Measurements from ENCODE around the gene ARHGEF11.

Gene ARHGEF11

GRCh38 chr1:156998840-156999500 is 46.6 kb downstream of the ARHGEF11 start:
- DNase-seq: no peak

GRCh38 chr1:156998301-156998700 is 47.2 kb downstream of the ARHGEF11 start:
- DNase-seq: no peak

DNA sequence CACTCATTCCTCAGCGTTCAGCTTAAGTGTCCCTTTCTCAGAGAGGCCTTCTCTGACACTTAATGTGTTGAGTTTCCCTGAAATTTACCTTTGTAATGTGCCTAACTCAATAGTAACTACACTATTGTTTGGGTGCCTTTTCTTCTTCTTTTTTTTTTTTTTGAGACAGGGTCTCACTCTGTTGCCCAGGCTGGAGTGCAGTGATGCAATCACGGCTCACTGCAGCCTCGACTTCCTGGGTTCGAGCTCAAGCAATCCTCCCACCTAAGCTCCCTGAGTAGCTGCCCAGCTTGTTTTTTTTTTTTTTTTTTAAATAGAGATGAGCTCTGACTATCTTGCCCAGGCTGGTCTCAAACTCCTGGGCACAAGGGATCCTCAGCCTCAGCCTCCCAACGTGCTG is 50.1 kb downstream of the ARHGEF11 start:
- no peak for DNase-seq

- no peak for DNase-seq
These were observed 51.3 kb downstream of the ARHGEF11 start for GRCh38 chr1:156994277-156994676.

DNA sequence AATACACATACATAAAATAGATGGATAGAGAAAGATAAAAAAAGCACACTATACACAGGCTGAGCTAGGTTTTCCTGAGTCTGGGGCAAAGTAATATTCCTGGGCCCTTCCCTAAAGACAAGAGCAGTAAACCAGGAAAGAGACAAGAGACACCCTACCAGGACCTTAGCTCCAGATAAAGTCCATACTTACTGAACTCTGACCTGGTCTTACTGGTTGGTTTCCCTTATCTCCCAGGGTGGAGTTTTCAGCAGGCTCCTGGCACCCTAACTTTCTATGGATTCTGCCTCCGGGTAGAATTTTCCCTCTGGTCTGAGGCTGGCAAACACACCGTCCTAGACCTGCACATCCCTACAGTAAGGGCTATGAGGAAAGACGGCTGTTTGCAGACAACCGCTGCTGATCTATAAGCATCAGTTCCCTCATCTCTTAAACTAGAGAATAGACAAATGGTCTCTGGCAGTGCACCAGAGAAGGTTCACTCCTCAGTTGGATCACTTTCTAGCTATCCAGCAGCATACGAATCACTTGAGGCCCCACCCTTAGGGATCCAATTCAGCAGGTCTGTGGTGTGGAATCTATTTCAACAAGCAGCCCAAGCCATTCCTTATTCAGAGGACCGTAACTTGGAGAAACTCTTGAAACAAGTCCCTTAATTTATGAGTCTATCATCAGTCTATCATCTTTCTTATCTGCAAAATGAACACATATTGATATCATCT is 52.0 kb downstream of the ARHGEF11 start:
- no peak for DNase-seq

- no peak for DNase-seq
These were observed 53.3 kb downstream of the ARHGEF11 start for GRCh38 chr1:156992215-156992614.

GRCh38 chr1:156987715-156988114 is 57.8 kb downstream of the ARHGEF11 start:
- DNase-seq: no peak

GRCh38 chr1:156980551-156980950 is 65.0 kb downstream of the ARHGEF11 start:
- DNase-seq: no peak

GRCh38 chr1:156975084-156975483 is 70.5 kb downstream of the ARHGEF11 start:
- DNase-seq: no peak

DNA sequence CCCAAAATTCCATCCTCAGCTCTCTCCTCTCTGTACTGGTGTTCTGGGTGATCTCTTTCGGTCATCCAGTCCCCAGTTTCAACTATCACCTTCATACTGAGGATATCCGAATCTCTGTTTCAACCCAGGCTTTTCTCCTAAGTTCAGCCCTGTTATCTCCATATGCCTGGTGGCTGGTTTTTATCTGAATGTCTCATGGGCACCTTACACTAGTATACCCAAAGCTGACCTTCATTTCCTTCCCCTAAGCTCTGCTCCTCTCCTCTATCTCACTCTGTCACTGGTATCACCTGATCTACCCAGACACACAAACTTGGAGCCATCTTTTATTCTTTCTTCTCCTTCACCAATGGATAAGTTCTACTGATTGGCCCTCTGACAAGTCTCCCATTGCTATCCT is 72.1 kb downstream of the ARHGEF11 start:
- DNase-seq: no peak

GRCh38 chr1:156970017-156970416 is 75.5 kb downstream of the ARHGEF11 start:
- no peak for DNase-seq

DNA sequence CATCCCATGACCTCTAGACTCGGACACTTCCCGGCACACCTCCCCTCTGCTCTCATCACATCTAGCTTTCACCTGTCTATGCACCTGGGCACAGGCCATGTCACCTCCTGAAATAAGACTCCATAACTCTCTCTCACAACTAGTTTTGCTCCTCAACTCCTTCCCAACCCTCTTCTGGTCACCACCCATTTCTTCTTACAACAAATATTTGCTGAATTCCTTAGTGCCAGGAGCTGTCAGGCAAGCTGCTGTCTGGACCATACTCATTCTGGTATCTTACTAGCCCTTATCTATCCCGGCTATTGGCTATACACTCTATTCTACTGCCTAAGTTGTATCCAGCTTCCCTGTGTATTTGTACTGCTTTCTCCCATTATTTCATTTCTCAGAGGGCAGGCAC is 76.0 kb downstream of the ARHGEF11 start:
- no peak for DNase-seq

DNA sequence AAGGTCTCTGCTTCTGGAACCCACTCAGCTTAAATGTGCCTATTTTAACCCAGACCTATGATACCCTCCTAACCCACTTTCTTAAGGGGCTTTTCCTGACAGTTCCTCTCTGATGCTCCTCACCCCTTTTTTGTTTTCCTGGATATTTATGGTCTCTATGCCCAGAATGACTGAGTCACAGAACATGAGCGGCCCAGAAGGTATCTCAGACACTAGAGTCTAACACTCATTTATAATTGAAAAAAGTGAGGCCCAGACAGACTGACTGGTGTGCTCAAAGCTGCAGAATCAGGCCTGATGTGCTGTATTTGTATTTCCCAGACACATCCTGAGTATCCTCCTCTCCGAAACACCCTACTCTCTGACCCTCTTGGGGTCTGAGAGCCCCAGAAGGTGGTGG is 81.1 kb downstream of the ARHGEF11 start:
- no peak for DNase-seq

- DNase-seq: no peak
These were observed 81.9 kb downstream of the ARHGEF11 start for GRCh38 chr1:156963621-156964020.

- no peak for DNase-seq
These were observed 83.8 kb downstream of the ARHGEF11 start for GRCh38 chr1:156961709-156962108.

GRCh38 chr1:156959925-156960324 is 85.6 kb downstream of the ARHGEF11 start:
- no peak for DNase-seq

- DNase-seq: peak; percentile 11
These were observed 86.1 kb downstream of the ARHGEF11 start for GRCh38 chr1:156959414-156959813.

DNA sequence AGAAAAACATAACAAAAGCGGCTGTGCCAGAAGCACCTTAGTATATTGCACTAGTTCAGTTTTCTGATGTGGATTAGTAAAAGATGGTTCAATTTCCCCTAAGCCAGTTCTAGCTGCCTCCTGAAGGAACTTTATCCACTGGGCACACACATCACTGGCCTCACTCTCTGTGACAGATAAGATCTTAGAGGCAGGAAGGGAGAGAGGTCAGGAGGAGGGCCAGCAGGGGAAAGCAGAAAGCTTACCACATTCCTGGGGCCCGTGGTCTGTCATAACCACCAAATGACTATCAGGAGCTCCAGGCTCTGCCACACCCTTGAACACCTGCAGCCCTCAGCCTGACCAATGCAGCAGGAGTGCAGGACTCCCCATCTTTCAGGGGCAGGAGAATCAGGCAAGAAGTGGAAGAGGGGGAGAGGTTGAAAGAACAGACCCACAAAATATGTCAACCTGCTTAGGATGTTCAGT is 87.3 kb downstream of the ARHGEF11 start:
- no peak for DNase-seq

DNA sequence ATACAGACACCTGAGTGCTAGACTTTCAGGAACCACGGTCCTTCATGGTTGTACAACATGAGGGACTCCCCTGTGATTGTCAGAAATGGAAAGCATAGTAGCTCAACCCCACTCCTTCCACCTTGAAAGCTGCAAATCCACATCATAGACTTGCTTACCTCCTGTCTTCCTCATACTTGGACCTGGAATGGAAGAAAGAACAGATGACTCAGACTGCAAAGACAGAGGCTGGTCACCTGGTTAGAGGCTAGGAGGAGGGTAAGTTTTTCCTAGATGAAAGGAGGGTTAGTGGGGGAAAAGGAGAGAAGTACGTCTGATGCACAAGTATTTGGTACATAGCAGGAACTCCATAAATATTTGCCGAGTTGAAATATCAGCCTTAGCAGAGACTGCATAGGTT is 87.9 kb downstream of the ARHGEF11 start:
- DNase-seq: no peak

- no peak for DNase-seq
These were observed 89.2 kb downstream of the ARHGEF11 start for GRCh38 chr1:156956333-156956732.

GRCh38 chr1:156953571-156953970 is 92.0 kb downstream of the ARHGEF11 start:
- DNase-seq: no peak

DNA sequence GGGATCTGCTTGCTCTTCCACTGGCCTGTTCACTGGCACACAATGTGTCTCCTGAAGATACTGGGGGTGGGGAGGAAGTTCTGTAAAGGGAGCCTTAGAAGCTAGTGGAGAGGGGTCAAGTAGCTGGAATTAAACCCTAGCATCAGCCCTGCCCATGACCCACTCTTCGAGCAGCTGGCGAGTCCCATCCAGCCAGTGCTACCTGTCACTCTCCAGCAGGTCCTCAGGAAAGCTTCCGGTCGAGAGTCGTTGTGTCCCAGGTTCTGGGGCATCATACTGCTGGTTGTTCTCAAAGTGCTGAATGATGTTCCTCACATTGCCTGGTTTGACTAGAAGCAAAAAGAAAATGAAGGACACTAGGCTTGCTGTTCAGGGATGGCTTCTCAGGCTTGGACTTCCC is 94.2 kb downstream of the ARHGEF11 start:
- DNase-seq: no peak

DNA sequence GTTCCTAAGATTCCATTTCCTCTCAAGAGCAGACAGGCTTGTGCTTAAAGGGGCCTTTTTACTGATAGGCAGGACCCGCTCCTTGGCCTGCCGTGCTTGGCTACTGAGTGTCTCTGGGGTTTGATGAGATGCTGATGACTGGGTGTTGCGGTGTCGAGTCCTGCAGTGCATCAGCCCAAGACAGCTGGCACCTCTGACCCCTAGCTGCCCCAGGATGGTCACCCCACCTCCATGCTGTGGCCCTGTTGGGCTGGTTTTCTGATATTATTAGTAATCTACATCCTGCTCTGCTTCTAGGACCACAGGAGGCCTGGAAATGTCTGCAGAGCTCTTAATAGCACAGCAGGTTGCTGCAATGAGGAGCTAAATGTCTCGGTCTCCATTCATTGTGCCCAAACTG is 96.4 kb downstream of the ARHGEF11 start:
- DNase-seq: no peak

DNA sequence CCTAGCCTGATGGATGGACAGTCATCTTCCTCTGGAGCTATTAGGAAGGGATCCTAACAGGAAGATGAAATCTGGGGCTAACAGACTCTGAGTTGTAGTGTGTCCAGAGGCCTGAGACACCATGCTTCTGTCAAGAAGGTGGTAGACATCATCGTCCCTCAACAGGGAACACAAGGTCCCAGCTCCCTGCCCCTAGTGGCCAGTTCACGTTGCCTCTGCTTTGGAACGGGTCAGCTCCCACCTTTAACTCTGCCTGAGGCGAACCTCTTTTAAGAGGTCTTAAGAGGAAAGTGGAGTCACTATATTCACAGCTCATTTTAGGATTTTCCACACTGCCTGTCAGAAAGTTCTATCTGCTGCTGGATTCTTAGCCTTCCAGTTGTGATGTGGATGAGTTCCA is 96.8 kb downstream of the ARHGEF11 start:
- DNase-seq: no peak
